HAP-1 (cell line): ENCODE measurements around the gene NF2.

Experiments used
- DNase-seq, 2 experiments: peaks; one replicate each; pipeline ENCODE4 v3.0.0-alpha.2; 2016 to 2020; ENCODE audit warnings: low spot score in 2 of 2
- H3K27me3 ChIP-seq: fragments of 250-450 bp; sonication (Bioruptor Pico); 2 replicates; pipeline ENCODE4 v1.5.1; 2020; ENCODE audit warnings: low read depth, mild to moderate bottlenecking, moderate library complexity
- H3K36me3 ChIP-seq: fragments of 250-450 bp; sonication (Bioruptor Pico); replicated peaks from 2 replicates; pipeline ENCODE4 v1.5.1; 2020; ENCODE audit warnings: mild to moderate bottlenecking
- H3K4me1 ChIP-seq: fragments of 250-450 bp; sonication (Bioruptor Pico); 2 replicates; pipeline ENCODE4 v1.5.1; 2020; ENCODE audit warnings: mild to moderate bottlenecking
- H3K4me3 ChIP-seq: fragments of 250-450 bp; sonication (Bioruptor Pico); 2 replicates; pipeline ENCODE4 v1.5.1; 2020; ENCODE audit warnings: mild to moderate bottlenecking, moderate library complexity
- H3K9me3 ChIP-seq: fragments of 250-450 bp; sonication (Bioruptor Pico); 2 replicates; pipeline ENCODE4 v1.5.1; 2020; ENCODE audit warnings: mild to moderate bottlenecking, moderate library complexity
- in situ Hi-C: fragments of 300-500 bp; cut with MboI; formaldehyde crosslinking; loops from 3 replicates; pipeline ENCODE4 v1.14.3; 2020; ENCODE audit warnings: low sequenced_read_pairs, inconsistent platforms, mixed read lengths

The NF2 gene

GRCh38 chr22:29647954-29648737 is 44.7 kb downstream of the NF2 start:
- Histone ChIP-seq H3K36me3 (peaks cover 10% of the 10 kb centered on the region), H3K4me3 (no peak overlapping the region), H3K4me1 (no peaks in the 10 kb centered on the region), H3K27me3 (no peaks in the 10 kb centered on the region), H3K9me3 (no peaks in the 10 kb centered on the region)
- no peak for DNase-seq
- in situ Hi-C loops, result no loop called here

GRCh38 chr22:29650370-29650769 is 46.9 kb downstream of the NF2 start:
- Histone ChIP-seq H3K9me3 (no peaks in the 10 kb centered on the region), H3K4me1 (peaks cover 13% of the 10 kb centered on the region), H3K27me3 (no peaks in the 10 kb centered on the region), H3K36me3 (peaks cover 5% of the 10 kb centered on the region), H3K4me3 (no peak overlapping the region)
- in situ Hi-C loops, result no loop called here
- DNase-seq, result no peak

GRCh38 chr22:29651652-29652051 is 48.2 kb downstream of the NF2 start:
- no peak for DNase-seq
- Histone ChIP-seq H3K9me3 (no peaks in the 10 kb centered on the region), H3K27me3 (no peaks in the 10 kb centered on the region), H3K4me1 (peaks cover 13% of the 10 kb centered on the region), H3K36me3 (no peaks in the 10 kb centered on the region), H3K4me3 (no peak overlapping the region)
- in situ Hi-C loops, result no loop called here

- in situ Hi-C loops, result no loop called here
- Histone ChIP-seq H3K4me3 (no peak overlapping the region), H3K36me3 (peaks cover 12% of the 10 kb centered on the region), H3K9me3 (no peaks in the 10 kb centered on the region), H3K4me1 (peaks cover 13% of the 10 kb centered on the region), H3K27me3 (no peaks in the 10 kb centered on the region)
- peak in 1 of 2 experiments; percentile 24 for DNase-seq
These were observed 51.0 kb downstream of the NF2 start for GRCh38 chr22:29654420-29654819.

GRCh38 chr22:29654882-29655281 is 51.4 kb downstream of the NF2 start:
- no peaks in the 10 kb centered on the region for H3K27me3 ChIP-seq
- in situ Hi-C loops, result no loop called here
- H3K9me3 ChIP-seq, result no peaks in the 10 kb centered on the region
- peak in 1 of 2 experiments; percentile 14 for DNase-seq
- no peak overlapping the region for H3K4me3 ChIP-seq
- H3K4me1 ChIP-seq, result peaks cover 13% of the 10 kb centered on the region
- peaks cover 12% of the 10 kb centered on the region for H3K36me3 ChIP-seq

- Histone ChIP-seq H3K36me3 (peaks cover 22% of the 10 kb centered on the region), H3K27me3 (no peaks in the 10 kb centered on the region), H3K4me3 (no peak overlapping the region), H3K9me3 (no peaks in the 10 kb centered on the region), H3K4me1 (peaks cover 13% of the 10 kb centered on the region)
- in situ Hi-C loops, result no loop called here
- DNase-seq, result no peak
These were observed 54.7 kb downstream of the NF2 start for GRCh38 chr22:29658176-29658575.

- H3K4me3 ChIP-seq, result no peak overlapping the region
- no peaks in the 10 kb centered on the region for H3K4me1 ChIP-seq
- H3K9me3 ChIP-seq, result no peaks in the 10 kb centered on the region
- H3K36me3 ChIP-seq, result peaks cover 34% of the 10 kb centered on the region
- in situ Hi-C loops, result no loop called here
- H3K27me3 ChIP-seq, result no peaks in the 10 kb centered on the region
- DNase-seq, result no peak
These were observed 56.6 kb downstream of the NF2 start for GRCh38 chr22:29660021-29660420.

GRCh38 chr22:29661336-29661735 is 57.9 kb downstream of the NF2 start:
- no peaks in the 10 kb centered on the region for H3K27me3 ChIP-seq
- no peaks in the 10 kb centered on the region for H3K9me3 ChIP-seq
- H3K4me3 ChIP-seq, result no peak overlapping the region
- DNase-seq, result no peak
- H3K4me1 ChIP-seq, result no peaks in the 10 kb centered on the region
- in situ Hi-C loops, result no loop called here
- peaks cover 36% of the 10 kb centered on the region for H3K36me3 ChIP-seq

GRCh38 chr22:29663180-29663821 is 59.9 kb downstream of the NF2 start:
- Histone ChIP-seq H3K4me1 (no peaks in the 10 kb centered on the region), H3K27me3 (no peaks in the 10 kb centered on the region), H3K36me3 (peaks cover 30% of the 10 kb centered on the region), H3K4me3 (no peak overlapping the region), H3K9me3 (no peaks in the 10 kb centered on the region)
- in situ Hi-C loops, result no loop called here
- DNase-seq, result no peak

- in situ Hi-C loops, result no loop called here
- Histone ChIP-seq H3K4me3 (no peak overlapping the region), H3K9me3 (no peaks in the 10 kb centered on the region), H3K4me1 (no peaks in the 10 kb centered on the region), H3K36me3 (peaks cover 36% of the 10 kb centered on the region), H3K27me3 (no peaks in the 10 kb centered on the region)
- DNase-seq, result no peak
These were observed 62.1 kb downstream of the NF2 start for GRCh38 chr22:29665486-29665885.

- no peaks in the 10 kb centered on the region for H3K9me3 ChIP-seq
- in situ Hi-C loops, result no loop called here
- H3K36me3 ChIP-seq, result peaks cover 40% of the 10 kb centered on the region
- DNase-seq, result no peak
- no peaks in the 10 kb centered on the region for H3K4me1 ChIP-seq
- no peak overlapping the region for H3K4me3 ChIP-seq
- no peaks in the 10 kb centered on the region for H3K27me3 ChIP-seq
These were observed 65.2 kb downstream of the NF2 start for GRCh38 chr22:29668673-29669072.

- no peaks in the 10 kb centered on the region for H3K9me3 ChIP-seq
- in situ Hi-C loops, result no loop called here
- H3K27me3 ChIP-seq, result no peaks in the 10 kb centered on the region
- no peaks in the 10 kb centered on the region for H3K4me1 ChIP-seq
- DNase-seq, result no peak
- H3K4me3 ChIP-seq, result no peak overlapping the region
- peaks cover 39% of the 10 kb centered on the region for H3K36me3 ChIP-seq
These were observed 67.2 kb downstream of the NF2 start for GRCh38 chr22:29670626-29671025.

GRCh38 chr22:29673361-29674066 is 70.1 kb downstream of the NF2 start:
- peaks cover 53% of the 10 kb centered on the region for H3K36me3 ChIP-seq
- H3K9me3 ChIP-seq, result no peaks in the 10 kb centered on the region
- in situ Hi-C loops, result no loop called here
- no peaks in the 10 kb centered on the region for H3K4me1 ChIP-seq
- no peak overlapping the region for H3K4me3 ChIP-seq
- no peaks in the 10 kb centered on the region for H3K27me3 ChIP-seq
- DNase-seq, result no peak

GRCh38 chr22:29674121-29674520 is 70.7 kb downstream of the NF2 start:
- in situ Hi-C loops, result no loop called here
- H3K4me1 ChIP-seq, result no peaks in the 10 kb centered on the region
- no peaks in the 10 kb centered on the region for H3K9me3 ChIP-seq
- peaks cover 57% of the 10 kb centered on the region for H3K36me3 ChIP-seq
- no peak overlapping the region for H3K4me3 ChIP-seq
- no peaks in the 10 kb centered on the region for H3K27me3 ChIP-seq
- DNase-seq, result no peak
